ENCODE data around the gene IGSF5.

The IGSF5 gene

GRCh38 chr21:39851002-39851618 is 106.1 kb downstream of the IGSF5 start:
- H3K9me3 ChIP-seq (ENCODE audit: control insufficient read depth, low read length): no peaks in the 10 kb centered on the region
- H3K4me1 ChIP-seq (ENCODE audit: control insufficient read depth, insufficient read depth, low read length): no peaks in the 10 kb centered on the region
- DNase-seq (ENCODE audit: low read depth): no peak
- H3K27me3 ChIP-seq (replicated peaks; ENCODE audit: control insufficient read depth, insufficient read depth, low read length): no peaks in the 10 kb centered on the region
- no peaks in the 10 kb centered on the region for H3K36me3 ChIP-seq (ENCODE audit: control insufficient read depth, insufficient read depth, low read length, severe bottlenecking)
- no peak overlapping the region for H3K4me3 ChIP-seq (ENCODE audit: low read length)
- no peak overlapping the region for H3K9ac ChIP-seq (ENCODE audit: low read length)
